ENCODE results near the gene MEGF11.

DNA sequence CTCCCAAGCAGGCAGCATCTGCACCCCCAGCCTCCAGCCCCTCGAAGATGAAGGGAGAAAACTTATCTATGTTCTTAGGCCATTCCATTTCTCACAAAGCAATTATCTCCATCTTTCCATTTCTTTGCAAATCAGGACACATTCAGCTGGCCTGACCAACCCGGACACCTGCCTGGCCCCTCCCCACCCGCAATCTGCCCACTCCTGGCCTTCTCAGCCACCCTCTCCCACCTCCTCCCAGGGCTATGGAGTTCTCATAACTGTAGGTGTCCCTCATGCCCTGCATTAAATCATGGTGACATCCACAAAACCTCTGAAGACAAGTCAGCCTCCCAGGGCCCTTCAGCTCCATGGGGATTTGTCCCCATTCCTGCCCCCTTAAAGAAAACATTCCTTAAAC, 119.3 kb downstream of the MEGF11 start:
- no peak for TF ChIP-seq POLR2A (IDR thresholded peaks at IDR 0.05)
- TF ChIP-seq, protein P1, sequence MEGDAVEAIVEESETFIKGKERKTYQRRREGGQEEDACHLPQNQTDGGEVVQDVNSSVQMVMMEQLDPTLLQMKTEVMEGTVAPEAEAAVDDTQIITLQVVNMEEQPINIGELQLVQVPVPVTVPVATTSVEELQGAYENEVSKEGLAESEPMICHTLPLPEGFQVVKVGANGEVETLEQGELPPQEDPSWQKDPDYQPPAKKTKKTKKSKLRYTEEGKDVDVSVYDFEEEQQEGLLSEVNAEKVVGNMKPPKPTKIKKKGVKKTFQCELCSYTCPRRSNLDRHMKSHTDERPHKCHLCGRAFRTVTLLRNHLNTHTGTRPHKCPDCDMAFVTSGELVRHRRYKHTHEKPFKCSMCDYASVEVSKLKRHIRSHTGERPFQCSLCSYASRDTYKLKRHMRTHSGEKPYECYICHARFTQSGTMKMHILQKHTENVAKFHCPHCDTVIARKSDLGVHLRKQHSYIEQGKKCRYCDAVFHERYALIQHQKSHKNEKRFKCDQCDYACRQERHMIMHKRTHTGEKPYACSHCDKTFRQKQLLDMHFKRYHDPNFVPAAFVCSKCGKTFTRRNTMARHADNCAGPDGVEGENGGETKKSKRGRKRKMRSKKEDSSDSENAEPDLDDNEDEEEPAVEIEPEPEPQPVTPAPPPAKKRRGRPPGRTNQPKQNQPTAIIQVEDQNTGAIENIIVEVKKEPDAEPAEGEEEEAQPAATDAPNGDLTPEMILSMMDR (IDR thresholded peaks at IDR 0.05): no peak
